GM19328 (cell line): ENCODE data around the gene UIMC1.

Experiments
- ATAC-seq: cut with Tn5 transposase; IDR thresholded peaks from one replicate; pipeline ENCODE4 v1.9.1; 2021; ENCODE audit warnings: mild to moderate bottlenecking, moderate library complexity; ENCODE audit not compliant: unreplicated experiment

Gene UIMC1

DNA sequence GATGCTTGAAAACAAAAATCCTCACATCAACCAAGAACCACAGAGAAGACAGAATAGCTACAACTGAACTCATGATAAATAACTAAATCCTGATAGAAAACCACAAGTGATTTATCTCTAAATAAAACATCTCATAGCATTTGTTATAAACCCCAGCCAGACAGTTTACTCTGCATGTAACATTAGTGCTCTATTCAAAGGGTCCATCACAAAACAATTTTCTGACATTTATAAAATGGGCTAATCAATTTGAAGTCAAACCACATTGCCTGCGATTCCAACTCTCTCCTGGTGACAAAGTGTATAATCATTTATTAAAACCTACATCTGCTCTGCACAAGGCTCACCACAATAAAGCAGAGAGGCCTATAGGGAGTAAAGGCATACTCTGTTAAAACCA, 49.8 kb downstream of the UIMC1 start:
- ATAC-seq, result no peak

DNA sequence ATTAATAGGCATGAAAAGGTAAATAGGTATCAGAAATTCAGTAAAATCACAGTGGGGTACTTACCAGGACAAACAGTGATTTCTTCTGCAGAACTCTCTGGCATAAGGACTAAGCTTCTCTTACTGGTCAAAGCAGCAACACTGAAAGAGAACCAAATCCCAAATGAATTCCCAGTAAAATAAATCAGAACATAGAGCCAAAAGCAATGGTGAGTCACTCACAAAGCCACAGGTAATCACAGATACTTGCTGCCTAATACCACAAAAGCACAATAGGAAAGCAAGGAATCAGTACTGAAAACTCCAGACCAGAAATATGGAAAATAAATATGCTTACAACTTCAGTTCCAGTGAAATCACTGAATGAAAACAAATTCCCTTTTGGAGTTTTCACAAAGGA, 50.7 kb downstream of the UIMC1 start:
- no peak for ATAC-seq

- no peak for ATAC-seq
Measured at GRCh38 chr5:176954050-176954449, 52.5 kb downstream of the UIMC1 start.

GRCh38 chr5:176952531-176953193, 53.9 kb downstream of the UIMC1 start:
- ATAC-seq, result no peak

DNA sequence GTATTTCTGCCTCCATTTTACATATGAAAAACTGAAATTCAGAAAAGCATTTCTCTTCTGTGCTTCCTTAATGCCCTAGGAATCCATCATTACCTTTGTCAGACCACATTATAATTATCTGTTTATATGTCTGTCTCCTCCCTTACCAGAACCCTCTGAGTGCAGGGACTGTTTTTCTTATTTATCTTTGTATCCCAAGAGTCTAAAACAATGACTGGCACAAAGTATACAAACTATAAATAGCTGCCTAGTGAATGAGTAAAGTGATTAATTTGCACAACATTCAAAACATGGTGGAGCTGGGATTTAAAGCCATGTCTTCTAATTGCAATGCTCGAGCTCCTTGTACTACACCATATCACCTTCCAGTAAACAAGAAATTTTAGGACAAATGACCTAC, 58.1 kb downstream of the UIMC1 start:
- ATAC-seq, result no peak

- ATAC-seq, result no peak
Measured at GRCh38 chr5:176947847-176948246, 58.7 kb downstream of the UIMC1 start.

DNA sequence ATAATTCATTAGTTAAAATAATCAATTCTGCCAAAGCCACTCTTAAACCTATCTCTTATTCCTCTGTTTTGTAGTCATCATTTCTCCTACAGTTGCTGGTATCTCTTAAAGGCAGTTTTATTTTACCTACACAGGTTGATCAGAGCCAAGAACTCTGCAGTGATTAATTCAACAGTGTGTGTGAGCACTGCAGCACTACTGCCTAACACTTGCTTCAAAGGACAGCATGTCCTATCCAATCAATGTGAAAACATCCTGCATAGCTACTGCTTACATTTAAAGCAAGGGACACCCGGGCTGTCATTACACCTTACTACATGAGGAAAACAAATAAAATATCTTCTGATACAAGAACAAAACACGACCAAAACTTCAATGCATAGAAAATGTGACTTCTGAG, 62.3 kb downstream of the UIMC1 start:
- ATAC-seq, result no peak

DNA sequence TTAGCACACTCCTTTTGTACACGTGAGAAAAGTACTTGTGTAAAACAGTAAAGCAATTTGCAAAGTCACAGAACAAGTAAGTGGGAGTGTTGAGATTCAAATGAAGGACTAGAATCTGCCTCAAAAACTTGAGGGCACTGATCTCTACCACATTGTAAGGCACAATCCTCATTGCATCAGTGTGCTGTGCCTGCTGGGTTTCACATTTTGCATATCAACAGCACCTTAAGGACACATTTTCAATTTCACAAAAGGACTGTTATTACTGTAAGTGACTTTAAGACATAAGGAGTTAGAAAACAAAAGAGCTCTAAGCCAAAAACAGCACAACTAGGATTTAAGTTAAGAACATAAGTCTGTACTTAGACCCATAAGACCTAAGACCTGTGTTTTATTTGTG, 62.8 kb downstream of the UIMC1 start:
- no peak for ATAC-seq

DNA sequence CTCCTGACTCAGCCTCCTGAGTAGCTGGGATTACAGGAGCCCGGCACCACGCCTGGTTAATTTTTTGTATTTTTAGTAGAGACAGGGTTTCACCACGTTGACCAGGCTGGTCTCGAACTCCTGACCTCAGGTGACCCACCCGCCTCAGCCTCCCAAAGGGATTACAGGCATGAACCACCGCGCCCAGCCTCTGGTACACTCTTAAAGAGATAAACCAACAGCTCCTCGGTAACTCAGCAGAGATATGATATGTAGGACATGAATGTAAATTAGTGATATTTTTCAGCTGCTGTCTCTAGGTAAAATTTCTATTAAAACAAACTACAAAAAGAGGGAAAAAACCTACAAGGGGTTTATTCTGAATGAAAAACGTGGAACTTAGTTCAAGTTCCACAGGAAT, 64.6 kb downstream of the UIMC1 start:
- ATAC-seq, result no peak

GRCh38 chr5:176938472-176938871, 68.1 kb downstream of the UIMC1 start:
- ATAC-seq, result no peak

GRCh38 chr5:176935017-176935416, 71.6 kb downstream of the UIMC1 start:
- no peak for ATAC-seq

DNA sequence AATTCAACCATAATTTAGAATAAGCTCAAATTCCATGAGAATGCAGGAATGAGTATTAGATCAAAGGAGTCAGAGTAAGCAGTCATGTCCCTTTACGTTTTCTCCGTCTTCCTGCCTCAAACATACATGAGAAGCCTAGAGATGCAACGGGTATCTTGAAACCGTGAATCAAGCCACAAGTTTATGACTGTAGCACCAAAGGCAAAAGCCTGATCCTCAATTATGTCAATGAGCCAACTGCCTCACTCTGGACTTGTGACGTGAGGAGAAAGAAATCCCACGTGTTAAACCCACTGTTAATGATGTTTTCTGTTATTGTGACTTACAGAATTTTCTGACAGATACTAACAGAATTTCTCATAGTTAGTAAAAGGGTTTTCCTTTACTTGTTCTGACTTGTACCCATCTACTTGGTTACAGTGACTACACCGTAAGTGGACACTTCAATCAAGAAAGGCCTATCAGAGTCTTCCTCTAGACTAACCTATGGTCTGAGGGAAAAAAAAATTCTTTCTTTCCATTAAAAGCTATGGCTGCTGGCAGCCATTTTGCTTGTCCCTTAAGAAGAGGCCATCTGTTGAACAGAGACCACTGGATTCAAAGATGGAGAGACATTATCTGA, 72.2 kb downstream of the UIMC1 start:
- no peak for ATAC-seq

DNA sequence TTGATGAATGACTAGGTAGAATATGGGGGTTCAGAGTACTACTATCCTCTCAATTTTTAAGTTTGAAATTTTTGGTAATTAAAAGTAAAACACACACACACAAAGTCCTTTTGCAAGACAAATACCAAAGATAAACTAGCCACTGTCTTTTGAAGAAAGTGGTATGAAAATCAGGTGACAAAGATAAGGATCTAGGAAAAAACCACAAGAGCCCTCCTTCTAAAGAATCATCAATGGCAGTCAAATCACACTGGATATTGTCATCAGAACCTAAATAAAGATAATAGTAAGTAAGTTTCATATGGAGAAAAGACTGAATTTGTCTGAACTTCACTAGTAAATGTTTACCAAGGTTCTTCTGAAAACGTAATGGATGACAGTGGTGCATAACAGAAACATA, 76.9 kb downstream of the UIMC1 start:
- ATAC-seq, result no peak

DNA sequence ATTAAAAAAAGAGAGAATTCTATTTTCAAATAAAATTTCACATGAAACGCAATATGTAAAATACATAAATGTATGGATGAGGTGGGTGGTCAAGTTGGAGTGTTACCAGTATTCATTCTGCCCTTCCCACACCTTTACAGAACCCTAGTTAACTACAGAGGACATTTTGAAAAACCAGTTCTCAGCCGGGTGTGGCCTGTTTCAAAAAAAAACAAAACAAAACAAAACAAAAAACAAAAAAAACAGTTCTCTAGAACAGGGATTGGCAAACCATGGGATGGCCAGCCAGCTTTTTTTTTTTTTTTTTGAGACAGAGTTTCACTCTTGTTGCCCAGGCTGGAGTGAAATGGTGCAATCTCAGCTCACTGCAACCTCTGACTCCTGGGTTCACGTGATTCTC, 79.0 kb downstream of the UIMC1 start:
- ATAC-seq, result no peak

DNA sequence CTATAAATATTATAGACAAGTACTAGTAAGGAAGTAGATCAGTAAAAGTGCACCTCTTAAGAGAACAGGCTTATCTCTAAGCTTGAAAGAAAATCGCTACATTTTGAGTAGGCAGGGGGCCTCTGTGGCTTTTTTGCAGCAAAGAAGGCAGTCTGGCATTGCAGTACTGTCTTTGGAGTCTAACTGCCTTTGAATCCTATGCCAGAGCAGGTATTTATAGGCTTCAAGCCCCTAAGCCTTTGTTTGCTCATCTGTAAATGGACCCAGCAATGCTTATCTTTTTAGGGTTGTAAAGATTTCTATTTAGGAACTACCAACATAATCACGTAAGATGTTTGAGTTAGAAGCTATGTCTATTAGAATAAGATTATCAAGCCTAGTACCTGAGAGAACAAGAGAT, 83.8 kb downstream of the UIMC1 start:
- no peak for ATAC-seq

GRCh38 chr5:176921714-176922113, 84.9 kb downstream of the UIMC1 start:
- ATAC-seq, result no peak

DNA sequence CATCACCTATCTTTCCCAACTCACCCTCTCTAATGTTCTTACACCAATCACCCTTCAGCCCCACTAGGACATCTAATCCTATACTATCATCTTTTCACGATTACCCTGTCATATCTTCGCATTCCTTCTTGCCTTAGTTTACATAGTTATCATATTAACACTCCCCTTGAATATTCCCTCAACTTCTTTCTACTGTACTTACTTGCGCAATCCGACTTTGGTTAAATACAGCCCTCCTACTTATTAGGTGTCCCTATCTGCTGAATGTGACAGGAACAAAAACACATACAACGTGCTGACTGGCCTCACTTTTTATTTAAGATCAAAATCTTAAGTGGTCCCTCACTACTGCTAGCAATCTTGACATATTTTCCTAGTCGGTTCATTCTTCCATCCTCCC, 88.0 kb downstream of the UIMC1 start:
- no peak for ATAC-seq

DNA sequence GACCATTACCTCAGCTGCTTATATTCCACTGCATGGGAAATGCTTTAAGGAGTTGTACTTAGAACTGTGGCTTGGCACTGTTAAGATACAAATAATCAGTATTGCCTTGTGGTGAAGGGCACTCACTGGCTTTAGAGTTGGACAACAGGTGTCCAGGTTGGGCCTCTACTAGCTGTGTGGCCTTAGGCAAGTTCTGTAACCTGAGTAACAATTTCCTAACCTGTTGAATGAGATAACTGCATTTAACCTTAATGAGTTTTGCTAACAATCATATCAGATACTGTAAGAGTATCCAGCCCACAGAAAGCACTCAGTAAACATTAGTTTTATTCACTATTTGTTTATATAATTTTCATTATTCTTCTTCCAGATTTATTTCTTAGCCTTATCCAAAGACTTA, 90.2 kb downstream of the UIMC1 start:
- ATAC-seq, result no peak

- no peak for ATAC-seq
Measured at GRCh38 chr5:176915906-176916305, 90.7 kb downstream of the UIMC1 start.

- no peak for ATAC-seq
Measured at GRCh38 chr5:176912115-176912514, 94.5 kb downstream of the UIMC1 start.

DNA sequence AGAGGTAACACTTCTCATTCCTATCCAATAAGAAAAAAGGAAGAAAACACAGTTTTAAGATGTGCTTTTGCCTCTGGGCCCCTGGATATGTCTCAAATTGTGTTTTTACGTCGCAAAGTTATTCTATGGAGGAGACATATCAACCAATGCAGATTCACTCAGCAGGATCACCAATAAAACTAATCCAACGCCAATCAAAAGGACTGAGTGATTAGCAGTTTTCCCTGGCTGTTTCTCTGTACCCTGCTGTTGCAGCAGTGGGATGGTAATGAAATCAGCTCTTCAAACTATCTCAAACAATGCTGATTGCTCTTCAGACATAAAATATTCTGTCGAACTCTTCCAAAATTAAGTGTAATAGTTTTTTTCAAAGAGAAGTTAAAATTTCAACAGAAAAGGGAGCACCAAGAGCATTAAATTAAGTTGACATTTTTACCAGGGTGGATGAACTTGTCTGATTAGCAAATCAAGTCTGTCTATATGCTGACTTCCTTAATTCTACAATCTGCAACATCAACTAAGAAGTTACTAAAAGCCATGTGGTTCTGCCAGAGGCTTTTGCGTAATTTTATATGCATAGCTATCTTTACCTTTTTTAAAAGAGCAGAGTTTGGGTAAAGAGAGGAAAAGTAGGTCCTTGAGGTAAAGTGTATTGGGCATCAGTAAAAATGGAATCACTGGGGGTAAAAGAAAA, 97.8 kb downstream of the UIMC1 start:
- ATAC-seq, result no peak

DNA sequence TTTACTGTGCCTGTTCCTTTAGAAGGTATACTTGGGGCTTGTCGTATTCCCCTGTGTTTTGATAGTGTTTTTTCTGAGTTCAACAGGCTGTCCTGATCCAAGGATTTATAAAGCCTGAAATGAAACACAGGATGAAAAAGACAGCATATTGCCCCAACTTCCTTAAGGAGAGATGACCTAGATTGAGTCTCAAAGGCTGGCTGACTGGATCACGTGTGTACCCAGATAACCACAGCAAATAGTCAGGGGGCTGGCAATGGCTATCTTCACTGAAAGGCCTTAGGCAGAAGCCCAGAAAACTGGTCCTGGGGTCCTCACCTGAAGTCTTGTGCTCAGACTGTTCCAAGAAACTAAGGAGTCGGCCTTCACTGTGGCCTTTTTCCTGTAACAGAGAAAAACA, 99.8 kb downstream of the UIMC1 start:
- ATAC-seq, result no peak
